C1 segment of cervical spinal cord (tissue), 14 donors: ENCODE results near the gene TPSB2.
"Not testable (repeated sequence)": the region's sequence is repeated elsewhere in the genome, so short reads cannot be mapped to it uniquely, and the experiment has no call there.

Source experiments
- DNase-seq, 14 donors: peaks; one replicate each; lab custom pipeline; 2025; lab: John Stamatoyannopoulos, UW

The TPSB2 gene

DNA sequence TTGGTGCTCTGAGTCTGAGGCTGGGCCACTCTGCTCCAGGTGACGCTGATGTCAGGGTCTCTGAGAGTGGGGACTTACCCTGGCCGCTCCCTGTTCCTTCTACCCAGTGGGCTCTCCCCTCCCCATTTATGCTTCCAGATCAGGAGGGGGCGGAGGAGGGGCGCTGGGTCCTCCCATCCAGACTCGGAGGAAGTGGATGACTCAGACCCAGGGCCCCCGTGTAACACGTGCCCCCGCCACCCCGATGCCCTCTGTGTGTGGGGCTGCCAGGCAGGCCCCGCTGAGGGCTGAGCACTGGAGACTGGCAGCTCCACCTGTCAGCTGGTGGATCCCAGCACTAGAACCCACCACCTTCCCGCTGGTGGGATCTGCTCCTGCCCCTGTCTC lies at the start of gene TPSB2:
Gene TPSB2, minus strand, starts transcription at position 101 of the 387 bp plus-strand sequence. CDS start 233 bp downstream, outside the sequence.
- not testable (repeated sequence) for DNase-seq

DNA sequence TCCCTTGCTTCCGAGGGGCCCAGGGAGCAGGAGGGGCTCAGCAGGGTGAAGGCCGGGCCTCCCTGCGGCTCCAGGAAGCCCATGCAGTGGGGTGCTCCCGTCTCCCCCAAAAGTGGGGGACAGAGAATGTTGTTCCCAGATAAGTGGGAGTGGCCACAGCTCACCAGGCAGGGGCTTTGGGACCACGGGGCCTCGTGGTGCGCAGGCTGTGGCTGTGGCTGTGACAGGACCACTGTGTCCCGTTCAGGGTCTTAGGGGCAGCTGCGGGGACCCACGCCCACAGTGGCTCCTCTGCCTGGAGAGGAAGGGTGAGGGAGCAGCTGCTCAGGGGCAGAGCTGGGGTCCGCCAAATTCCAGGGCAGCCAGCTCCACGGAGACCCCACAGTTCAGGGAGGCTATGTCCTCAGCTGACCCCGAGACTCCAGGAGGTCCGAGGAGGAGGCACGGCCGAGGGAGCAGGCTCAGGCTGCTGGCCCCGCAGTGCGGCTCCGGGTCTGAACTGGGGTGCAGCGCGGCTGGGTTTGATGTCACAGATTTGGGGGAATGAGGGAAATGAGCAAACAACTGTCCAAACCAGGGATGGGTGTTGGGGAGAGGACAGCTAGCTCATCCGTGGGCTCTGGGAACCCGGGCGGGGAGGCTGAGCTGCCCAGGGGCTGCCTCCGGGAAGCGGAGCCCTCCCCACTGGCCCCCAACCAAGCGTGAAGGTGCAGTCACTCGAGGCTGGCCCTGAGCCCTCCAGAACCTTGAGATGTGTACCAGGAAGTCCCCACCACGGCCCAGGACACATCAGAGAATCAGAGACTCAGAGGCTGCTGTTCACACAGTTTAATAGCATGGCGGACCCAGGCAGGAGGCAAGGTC lies 49.3 kb upstream of the TPSB2 start:
- DNase-seq, result no peak

DNA sequence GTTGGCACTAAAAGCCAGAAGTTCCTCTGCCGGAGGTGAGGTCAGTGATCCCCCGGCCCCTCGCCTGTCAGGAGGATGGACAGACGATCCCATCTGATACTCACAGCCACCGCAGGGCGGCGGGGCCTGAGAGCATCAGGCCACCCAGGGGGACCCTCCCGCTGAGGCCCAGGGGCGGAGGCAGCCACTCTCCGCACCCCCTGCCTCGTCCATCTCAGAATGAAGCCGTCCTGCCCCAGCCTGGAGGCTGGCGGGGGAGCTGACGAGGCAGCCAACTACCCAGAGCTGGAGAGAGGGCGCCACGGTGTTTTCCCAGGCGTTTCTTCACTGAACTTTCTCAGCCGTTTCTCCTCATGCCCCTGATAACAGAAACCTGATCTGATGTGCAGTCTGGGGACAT lies 48.5 kb upstream of the TPSB2 start:
- DNase-seq, result no peak

DNA sequence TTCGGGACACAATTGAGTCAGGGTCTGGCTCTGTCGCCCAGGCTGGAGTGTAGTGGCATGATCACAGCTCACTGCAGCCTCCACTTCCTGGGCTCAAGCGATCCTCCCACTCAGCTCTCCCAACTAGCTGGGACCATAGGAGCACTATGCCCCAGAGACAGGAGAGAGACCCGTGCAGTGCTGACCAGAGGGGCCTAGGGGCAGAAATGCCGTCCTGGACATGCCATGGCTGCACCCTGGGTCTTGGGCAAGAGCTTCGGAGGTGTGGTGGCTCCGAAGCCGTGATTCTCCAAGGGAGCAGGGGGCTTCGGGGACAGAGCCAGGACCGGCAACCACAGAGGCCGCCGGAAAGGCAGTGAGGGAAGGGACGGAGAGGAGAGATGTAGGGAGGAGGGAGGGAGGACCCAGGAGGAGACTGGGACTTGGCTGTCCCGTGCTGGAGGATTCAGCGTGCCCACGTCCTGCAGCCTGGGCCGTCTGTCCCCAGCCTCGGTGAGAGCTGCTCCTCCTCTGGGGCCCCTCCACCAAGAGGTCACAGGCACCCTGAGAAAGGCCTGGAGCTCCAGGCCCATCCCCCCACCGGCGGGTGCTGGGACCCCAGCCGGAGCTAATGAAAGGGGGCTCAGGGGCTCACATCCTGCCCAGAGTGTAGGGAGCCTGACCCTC lies 47.8 kb upstream of the TPSB2 start:
- DNase-seq, result no peak

DNA sequence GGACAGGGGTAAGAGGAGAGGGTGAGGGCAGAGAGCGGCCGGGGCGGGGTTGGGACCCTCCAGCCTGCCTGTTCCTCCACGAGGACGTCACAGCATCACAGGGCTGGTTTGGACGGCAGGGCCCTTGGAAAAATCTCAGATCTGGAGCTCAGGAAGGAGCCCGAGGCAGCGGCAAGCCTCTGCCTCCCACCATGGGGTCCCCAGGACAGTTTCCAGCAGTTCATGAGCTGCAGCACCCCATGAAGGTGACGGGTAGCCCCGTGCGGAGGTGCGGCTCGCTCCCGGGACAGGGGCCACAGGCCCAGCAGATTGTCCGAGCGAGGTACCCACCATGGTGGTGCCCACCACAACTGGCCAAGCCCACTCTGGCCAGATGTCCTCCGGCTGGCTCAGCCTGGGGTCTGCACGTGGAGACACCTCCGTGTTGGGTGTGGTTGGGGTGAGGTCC lies 47.2 kb upstream of the TPSB2 start:
- no peak for DNase-seq

DNA sequence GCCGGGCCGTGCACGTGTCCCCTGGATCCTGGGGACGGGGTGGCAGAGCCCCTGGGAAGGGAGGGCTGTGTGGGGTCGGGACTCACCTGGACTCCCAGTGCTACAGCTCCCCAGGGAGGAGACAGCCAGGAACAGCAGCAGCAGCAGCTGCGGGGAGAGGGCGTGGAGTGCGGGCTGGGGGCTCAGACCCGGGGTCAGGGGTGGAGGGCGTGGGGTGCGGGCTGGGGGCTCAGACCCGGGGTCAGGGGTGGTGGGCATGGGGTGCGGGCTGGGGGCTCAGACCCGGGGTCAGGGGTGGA lies 46.5 kb upstream of the TPSB2 start:
- no peak for DNase-seq

DNA sequence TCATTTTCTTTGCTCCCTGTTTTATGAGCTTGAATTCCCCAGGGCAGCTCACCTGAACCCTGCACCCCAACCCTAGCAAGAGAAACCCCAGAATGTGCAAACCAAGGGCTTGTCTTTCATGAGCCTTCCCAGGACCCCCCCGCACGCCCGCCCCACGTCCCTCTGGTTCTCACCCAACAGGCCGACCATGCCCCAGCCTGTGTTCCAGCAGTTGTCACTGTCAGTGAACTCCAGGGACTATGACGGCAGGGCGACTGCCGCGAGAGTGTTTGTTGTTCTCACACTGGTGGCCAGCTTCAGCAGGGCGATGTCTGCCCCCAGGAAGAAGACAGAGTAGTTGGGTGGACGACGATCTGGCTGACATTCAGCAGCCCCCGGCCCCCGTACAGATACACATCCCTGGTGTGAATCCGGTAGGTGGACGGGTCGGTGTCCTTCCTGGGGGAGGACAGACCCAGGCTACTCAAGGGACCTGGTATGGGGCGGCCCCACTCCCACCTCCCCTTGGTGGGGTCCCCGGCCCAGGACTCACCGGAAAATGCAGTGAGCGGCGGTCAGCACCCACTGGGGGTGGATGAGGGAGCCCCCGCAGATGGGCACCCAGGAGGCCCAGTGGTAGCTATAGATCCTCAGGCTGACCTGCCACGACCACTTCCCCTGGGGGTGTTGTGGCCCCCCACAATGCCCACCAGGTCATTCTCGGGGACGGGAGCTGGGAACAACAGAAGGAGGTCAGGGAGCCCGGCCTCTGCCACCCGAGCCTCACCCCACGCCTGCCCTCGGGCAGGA lies 46.0 kb upstream of the TPSB2 start:
- no peak for DNase-seq

DNA sequence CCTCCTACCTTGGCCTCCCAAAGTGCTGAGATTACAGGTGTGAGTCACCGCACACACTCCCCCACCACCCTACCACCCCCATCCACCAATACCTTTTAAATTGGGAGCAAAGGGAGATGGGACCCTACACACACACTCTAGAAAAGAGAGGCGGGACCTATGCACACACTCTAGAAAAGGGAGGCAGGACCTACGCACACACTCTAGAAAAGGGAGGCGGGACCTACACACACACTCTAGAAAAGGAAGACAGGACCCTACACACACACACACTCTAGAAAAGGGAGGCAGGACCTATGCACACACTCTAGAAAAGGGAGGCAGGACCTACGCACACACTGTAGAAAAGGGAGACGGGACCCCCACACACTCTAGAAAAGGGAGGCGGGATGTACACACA lies 44.8 kb upstream of the TPSB2 start:
- DNase-seq, result no peak

DNA sequence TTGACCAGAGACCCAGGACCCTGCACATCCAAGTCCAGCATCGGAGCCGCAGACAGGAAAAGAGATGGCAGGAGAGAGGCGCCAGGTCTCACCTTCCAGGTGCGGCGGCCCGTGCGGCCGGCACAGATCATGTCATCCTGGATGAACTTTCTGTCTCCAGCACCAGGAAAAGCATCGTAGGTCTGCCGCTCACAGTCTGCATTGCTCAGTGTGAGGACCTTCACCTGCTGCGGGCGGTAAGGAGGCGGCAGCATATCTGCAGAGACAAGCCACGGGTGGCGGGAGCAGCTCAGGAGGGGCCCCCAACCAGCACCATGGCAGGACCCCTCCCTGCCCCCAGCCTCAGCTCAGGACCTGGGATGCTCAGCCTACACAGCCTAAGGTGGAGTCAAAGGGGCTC lies 43.8 kb upstream of the TPSB2 start:
- no peak for DNase-seq

DNA sequence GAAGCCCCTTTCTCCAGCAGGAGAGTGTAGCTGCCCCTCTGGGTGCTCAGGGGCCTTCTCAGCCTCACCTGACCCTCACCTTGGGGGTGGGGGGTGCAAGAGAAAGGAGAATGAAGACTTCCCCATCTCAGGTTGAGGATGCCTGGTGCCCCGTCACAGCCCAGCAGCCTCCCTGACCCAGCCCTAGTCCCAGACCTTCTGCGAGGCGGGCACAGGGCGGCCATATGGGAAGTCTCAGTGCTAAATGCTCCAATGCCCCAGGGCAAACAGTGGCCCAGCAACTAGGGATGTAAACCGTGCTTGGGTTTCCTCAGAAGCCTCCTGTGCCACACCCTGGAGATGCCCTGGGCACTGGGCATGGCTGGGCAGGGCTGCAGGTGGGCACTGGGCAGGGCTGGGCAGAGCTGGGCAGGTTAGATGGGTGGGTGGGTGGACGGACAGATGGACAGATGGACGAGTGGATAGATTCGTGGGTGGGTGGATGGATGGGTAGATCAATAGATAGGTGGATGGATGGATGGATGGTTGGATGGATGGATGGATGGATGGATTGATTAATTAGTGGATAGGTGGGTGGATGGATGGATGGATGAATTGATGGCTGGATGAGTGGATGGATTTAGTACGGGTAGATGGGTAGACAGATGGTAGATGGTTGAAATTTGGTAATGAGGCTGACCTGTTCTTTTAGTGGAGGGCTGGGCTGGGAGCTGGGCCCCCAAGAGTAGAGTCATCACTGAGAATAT lies 42.6 kb upstream of the TPSB2 start:
- DNase-seq, result no peak

DNA sequence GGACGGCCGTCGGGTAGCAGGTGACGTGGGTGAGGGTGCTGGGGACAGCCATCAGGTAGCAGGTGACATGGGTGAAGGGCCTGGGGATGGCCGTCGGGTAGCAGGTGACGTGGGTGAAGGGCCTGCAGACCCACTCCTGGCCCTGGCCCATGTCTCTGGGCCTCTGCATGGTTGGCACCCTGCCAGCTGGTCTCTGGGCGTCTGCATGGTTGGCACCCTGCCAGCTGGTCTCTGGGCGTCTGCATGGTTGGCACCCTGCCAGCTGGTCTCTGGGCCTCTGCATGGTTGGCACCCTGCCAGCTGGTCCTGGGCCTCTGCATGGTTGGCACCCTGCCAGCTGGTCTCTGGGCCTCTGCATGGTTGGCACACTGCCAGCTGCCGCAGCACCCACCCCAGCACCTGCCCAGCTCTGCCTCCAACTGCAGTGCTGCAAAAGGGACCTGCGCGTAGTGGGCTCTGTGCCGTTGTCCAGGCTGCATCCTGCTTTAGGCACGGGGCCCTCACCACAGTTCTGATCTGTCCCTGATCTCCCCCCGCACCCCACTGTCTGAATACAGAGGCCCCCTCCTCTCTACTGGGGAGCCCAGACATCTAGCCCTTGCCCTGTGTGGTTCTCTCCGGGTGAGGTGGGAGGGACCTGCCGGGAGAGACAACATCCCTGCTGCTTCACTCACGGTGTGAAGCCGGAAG lies 41.9 kb upstream of the TPSB2 start:
- DNase-seq, result peak in 1 of 14 donors; percentile 11

DNA sequence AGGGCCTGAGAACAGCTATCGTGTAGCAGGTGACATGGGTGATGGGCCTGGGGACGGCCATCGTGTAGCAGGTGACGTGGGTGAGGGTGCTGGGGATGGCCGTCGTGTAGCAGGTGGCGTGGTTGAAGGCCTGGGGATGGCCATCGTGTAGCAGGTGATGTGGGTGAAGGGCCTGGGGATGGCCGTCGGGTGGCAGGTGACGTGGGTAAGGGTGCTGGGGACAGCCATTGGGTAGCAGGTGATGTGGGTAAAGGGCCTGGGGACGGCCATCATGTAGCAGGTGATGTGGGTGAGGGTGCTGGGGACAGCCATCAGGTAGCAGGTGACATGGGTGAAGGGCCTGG lies 41.4 kb upstream of the TPSB2 start:
- no peak for DNase-seq

DNA sequence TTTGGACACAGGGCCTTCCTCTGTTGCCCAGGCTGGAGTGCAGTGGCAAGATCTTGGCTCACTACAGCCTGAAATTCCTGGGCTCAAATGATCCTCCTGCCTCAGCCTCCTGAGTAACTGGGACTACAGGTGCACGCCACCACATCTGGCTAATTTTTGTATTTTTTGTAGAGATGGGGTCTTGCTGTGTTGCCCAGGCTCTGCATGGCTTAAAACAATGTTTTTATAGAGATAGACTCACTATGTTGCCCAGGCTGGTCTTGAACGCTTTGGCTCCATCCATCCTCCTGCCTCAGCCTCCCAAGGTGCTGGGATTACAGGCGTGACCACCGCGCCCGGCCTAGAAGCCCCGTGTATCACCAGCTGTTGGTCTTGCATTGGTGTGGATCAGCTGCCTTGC lies 39.4 kb upstream of the TPSB2 start:
- not testable (repeated sequence) for DNase-seq

DNA sequence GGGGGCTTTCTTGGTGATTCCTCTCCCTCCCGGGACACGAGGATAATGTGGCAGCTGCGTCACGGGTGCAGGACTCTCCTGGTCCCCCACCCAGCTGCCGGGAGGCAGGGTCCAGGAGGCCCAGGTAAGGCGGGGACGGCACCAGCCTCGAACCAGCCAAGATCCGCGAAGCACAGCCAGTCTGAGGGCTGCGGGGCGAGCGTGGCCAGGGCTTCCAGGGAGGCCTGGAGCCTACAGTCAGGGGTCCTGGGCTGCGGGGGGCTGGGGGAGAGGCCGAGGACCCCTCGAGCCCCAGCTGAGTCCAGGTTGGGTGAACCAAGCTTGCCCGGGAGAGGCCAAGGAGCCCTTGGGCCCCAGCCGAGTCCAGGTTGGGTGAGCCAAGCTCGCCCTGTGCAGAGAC lies 35.8 kb upstream of the TPSB2 start:
- DNase-seq, result no peak

DNA sequence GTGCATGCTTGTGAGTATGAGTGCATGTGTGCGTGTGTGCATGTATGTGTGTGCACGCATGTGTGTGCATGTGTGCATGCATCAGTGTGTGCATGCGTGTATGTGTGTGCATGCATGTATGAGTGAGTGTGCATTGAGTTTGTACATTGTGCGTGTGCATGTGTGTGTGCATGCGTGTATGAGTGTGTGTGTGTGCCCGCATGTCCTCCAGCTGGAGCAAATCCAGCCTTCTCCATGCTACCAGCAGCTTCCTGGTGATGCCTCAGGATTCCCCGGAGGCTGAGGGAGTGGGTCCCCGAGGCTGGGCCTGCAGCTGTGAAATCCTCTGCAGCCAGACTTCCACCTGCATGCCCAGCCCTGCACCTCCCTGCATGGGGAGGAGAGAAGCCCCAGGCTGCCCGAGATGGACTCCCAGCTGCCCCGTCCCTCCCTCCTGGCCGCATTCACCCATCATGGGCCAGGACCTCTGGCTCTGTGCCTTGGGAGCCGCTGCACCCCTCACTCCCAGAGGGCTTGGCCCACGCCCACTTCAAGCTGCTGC lies 35.2 kb upstream of the TPSB2 start:
- no peak for DNase-seq

DNA sequence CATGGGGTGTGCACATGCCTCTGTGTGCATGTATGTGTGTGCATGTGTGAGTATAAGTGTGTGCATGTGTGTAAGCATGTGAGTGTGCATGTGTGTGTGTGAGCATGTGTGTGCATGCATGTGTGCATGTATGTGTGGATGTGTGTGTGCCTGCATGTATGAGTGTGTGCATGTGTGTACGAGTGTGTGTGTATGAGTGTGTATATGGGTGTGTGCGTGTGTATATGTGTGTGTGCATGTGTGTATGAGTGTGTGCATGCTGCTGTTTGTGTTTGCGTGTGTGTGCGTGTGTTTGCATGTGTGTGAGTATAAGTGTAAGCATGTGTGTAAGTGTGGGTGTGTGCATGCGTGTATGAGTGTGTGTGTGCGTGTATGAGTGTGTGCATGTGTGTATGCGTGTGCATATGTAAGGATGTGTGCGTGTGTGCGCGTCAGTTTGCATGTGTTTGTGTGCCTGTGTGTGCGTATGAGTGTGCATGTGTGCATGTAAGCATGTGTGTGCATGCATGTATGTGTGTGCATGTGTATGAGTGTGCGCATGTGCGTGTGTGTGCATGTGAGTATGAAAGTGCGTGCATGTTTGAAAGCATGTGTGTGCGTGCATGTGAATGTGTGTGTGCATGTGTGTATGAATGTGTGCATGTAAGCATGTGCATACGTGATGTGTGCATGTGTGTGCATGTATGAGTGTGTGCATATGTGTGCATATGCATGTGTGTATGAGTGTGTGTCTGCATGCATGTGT lies 34.5 kb upstream of the TPSB2 start:
- DNase-seq, result no peak

DNA sequence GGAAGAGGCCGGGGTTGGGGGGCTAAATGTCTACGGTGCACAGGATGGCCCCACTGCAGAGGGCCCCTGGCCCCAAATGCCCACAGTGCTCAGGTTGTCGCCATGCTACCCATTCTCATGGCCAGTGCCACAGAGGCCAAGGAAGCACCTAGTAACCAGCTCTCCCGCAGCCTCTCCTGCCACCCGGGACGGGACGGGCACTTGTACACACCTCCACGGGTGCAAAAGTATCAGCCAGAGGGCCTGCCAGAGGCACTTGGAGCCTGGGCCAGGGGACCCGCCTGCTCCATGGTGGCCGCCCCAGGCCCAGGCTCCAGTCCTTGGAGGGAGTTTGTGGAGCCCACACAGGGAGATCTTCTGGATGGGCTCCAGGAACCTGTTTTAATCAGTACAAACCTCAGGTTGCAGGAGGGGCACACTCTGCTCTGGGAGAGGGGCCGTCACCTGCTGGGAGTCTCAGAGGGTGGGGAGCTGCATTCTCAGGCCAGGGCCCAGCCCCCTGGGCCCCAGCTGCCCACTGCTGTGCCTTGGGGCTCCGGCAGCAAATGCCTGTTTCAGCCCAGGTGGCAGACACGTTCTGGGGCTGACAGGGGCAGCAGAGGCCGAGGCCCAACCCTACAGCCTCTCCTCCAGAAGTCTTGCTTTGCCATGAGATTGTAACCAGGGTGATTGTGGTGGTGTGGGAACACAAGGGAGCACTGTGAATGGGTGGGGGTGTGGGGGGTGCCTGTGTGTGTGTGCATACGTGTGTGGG lies 33.8 kb upstream of the TPSB2 start:
- no peak for DNase-seq

DNA sequence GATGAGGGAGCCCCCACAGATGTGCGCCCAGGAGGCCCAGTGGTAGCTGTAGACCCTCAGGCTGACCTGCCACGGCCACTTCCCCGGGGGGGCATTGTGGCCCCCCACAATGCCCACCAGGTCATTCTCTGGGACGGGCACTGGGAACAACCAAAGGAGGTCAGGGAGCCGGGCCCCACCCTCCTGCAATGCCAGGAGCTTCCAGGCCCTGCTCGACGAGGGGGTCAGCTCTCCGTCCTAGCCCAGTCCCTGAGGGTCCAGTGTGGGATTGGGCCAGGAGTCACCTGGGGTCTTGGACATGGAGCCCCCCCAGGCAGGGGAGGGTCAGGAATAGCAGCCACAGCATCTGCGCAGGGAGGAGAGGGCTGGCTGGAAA lies 32.9 kb upstream of the TPSB2 start:
- no peak for DNase-seq

DNA sequence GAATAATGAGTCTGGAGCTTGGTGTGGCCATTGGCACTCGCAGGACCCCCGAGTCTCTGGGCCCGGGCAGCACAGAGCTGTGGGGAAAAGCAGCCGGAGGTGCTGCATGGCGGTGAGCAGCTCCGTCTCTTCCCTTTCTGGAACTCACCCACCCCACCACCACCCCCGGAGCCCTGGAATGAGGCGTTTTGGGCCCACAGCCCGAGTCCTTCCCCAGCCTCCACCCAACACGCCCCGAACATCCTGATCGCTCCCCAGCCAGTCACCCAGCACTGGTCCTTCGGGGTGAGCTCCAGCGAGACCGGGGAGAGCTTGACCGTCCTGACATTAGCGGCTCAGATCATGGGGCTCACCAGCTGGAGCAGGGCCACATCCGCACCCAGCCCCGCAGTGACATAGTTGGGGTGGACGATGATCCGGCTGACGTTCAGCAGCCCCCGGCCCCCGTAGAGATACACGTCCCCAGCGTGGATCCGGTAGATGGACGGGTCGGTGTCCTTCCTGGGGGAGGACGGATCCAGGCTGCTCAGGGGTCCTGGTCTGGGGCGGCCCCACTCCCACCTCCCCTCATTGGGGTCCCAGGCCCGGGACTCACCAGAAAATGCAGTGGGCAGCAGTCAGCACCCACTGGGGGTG lies 32.3 kb upstream of the TPSB2 start:
- no peak for DNase-seq
